NCI-H524 treated with DMSO at 0.1 percent for 48 hours (cell line): ENCODE results near the gene FOLR1.
"Not testable (repeated sequence)": the region's sequence is repeated elsewhere in the genome, so short reads cannot be mapped to it uniquely, and the experiment has no call there.

Experiments
- DNase-seq: peaks from one replicate; lab custom pipeline; 2025; lab: John Stamatoyannopoulos, UW

The FOLR1 gene

GRCh38 chr11:72181553-72181958, 10.4 kb upstream of the FOLR1 start:
- DNase-seq, result not testable (repeated sequence)

- no peak for DNase-seq
These were observed 3.7 kb upstream of the FOLR1 start for GRCh38 chr11:72188267-72188666.

- DNase-seq, result peak; percentile 46
These were observed 2.3 kb upstream of the FOLR1 start for GRCh38 chr11:72189455-72190250.

GRCh38 chr11:72190631-72191071, 1.3 kb upstream of the FOLR1 start:
- DNase-seq, result no peak

GRCh38 chr11:72195518-72196270, 3.8 kb downstream of the FOLR1 start:
- DNase-seq, result no peak

GRCh38 chr11:72201445-72201844, 9.5 kb downstream of the FOLR1 start:
- DNase-seq, result not testable (repeated sequence)

- DNase-seq, result no peak
These were observed 10.6 kb downstream of the FOLR1 start for GRCh38 chr11:72202571-72202970.

- no peak for DNase-seq
These were observed 11.2 kb downstream of the FOLR1 start for GRCh38 chr11:72203163-72203562.

- DNase-seq, result no peak
These were observed 12.9 kb downstream of the FOLR1 start for GRCh38 chr11:72204886-72205285.

GRCh38 chr11:72206794-72207193, 14.9 kb downstream of the FOLR1 start:
- not testable (repeated sequence) for DNase-seq

- no peak for DNase-seq
These were observed 16.3 kb downstream of the FOLR1 start for GRCh38 chr11:72208281-72208680.

- DNase-seq, result no peak
These were observed 17.2 kb downstream of the FOLR1 start for GRCh38 chr11:72209101-72209500.

- DNase-seq, result no peak
These were observed 24.7 kb downstream of the FOLR1 start, which contains the start of gene FOLR2 for GRCh38 chr11:72216638-72217037. Gene FOLR2 (plus strand): TSS chr11:72216794. CDS start chr11:72218585, 1,791 bp downstream.

- DNase-seq, result no peak
These were observed 25.9 kb downstream of the FOLR1 start for GRCh38 chr11:72217841-72218240.

GRCh38 chr11:72218251-72218745, 26.4 kb downstream of the FOLR1 start:
- DNase-seq, result no peak

- no peak for DNase-seq
These were observed 28.9 kb downstream of the FOLR1 start for GRCh38 chr11:72220696-72221363.

- no peak for DNase-seq
These were observed 29.6 kb downstream of the FOLR1 start for GRCh38 chr11:72221386-72222075.

GRCh38 chr11:72222106-72222891, 30.4 kb downstream of the FOLR1 start:
- DNase-seq, result no peak

GRCh38 chr11:72222907-72223614, 31.1 kb downstream of the FOLR1 start:
- peak; percentile 59 for DNase-seq
